Measurements from ENCODE around the gene AGRP. TPM values are rescaled to one million over a fixed set of nuclear protein-coding genes. Genes with fewer than 3 reads are reported as not detected.
A peak's percentile ranks its signal among the peaks of the same experiment; 100 is the strongest.

Gene AGRP
- polyA plus RNA-seq, 1 experiment: not detected

DNA sequence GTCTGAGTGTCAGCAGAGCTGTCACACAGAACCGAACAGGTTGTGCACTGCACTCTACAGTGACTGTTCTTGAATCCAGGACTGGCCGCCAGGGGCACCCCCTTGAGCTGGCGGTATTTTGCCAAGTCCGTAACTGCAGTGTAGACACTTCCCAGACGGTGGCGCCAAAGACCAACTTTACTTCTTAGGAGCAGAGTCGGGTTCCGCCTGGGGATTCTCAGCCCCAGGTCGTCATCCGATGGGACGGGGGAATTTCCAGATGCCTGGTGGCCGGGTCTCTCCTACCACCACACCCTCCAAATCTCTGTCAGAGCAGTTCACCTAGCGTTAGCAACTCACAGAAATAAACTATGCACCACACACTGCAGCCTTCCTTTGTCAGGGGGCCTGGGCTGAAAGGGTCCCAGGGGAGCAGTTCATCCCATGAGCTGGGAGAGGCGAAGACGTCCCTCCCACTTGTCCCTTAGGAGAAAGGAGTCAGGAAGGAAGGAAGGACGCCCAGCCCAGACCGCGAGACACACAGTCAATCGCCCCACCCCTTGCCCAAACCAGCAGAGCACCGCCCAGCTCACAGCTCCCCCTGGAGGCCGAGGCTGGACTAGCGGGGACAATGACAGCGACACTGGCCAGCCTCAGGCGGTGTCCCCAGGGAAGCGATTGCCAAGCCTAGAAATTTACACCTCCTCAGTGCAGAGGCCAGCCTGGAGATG is 37.9 kb upstream of the AGRP start:
- Histone ChIP-seq H3K4me3 (ENCODE audit: low read depth, low read length) (peak overlapping the region; percentile 45), H3K27me3 (ENCODE audit: control insufficient read depth, insufficient read depth, low read length) (no peaks in the 10 kb centered on the region), H3K36me3 (ENCODE audit: control insufficient read depth, insufficient read depth, low read length) (no peaks in the 10 kb centered on the region)
- TF ChIP-seq CTCF (IDR thresholded peaks at IDR 0.05; ENCODE audit: insufficient read depth, low read depth, low read length): peak; percentile 98
- DNase-seq (ENCODE audit: low read depth): peak; percentile 59
- ChIA-PET CTCF (interaction anchor here (0.6 to 5.2 kb wide), 83 partner anchors 8 to 649 kb away, joined by 3 to 208 read pairs (median 5); partner anchors contain the start of genes ACD, AGRP, ATP6V0D1 and C16orf86), POLR2A (interaction anchor here (1.0 kb wide), 2 partner anchors 9 to 146 kb away, joined by 3 to 6 read pairs; partner anchors contain the start of gene C16orf86)

- TF ChIP-seq CTCF (IDR thresholded peaks at IDR 0.05; ENCODE audit: insufficient read depth, low read depth, low read length): no peak
These were observed 35.9 kb upstream of the AGRP start for GRCh38 chr16:67519242-67519641.

GRCh38 chr16:67518676-67519075 is 35.3 kb upstream of the AGRP start:
- ChIA-PET POLR2A (no interaction called here), CTCF (interaction anchor here (0.5 to 5.2 kb wide), 6 partner anchors 35 to 546 kb away, joined by 3 to 208 read pairs (median 38); partner anchors contain the start of genes AGRP, ATP6V0D1, C16orf86 and CARMIL2)

More at GRCh38 chr16:67519242-67519641, 35.9 kb upstream of the AGRP start:
- CTCF ChIA-PET: interaction anchor here (0.5 to 5.2 kb wide), 7 partner anchors 26 to 546 kb away, joined by 3 to 208 read pairs (median 26); partner anchors contain the start of genes AGRP, ATP6V0D1, C16orf86 and CARMIL2
- Histone ChIP-seq H3K36me3 (ENCODE audit: control insufficient read depth, insufficient read depth, low read length) (no peaks in the 10 kb centered on the region), H3K4me3 (ENCODE audit: low read depth, low read length) (no peak overlapping the region), H3K27me3 (ENCODE audit: control insufficient read depth, insufficient read depth, low read length) (no peaks in the 10 kb centered on the region)
- POLR2A ChIA-PET: no interaction called here
- no peak for DNase-seq (ENCODE audit: low read depth)

DNA sequence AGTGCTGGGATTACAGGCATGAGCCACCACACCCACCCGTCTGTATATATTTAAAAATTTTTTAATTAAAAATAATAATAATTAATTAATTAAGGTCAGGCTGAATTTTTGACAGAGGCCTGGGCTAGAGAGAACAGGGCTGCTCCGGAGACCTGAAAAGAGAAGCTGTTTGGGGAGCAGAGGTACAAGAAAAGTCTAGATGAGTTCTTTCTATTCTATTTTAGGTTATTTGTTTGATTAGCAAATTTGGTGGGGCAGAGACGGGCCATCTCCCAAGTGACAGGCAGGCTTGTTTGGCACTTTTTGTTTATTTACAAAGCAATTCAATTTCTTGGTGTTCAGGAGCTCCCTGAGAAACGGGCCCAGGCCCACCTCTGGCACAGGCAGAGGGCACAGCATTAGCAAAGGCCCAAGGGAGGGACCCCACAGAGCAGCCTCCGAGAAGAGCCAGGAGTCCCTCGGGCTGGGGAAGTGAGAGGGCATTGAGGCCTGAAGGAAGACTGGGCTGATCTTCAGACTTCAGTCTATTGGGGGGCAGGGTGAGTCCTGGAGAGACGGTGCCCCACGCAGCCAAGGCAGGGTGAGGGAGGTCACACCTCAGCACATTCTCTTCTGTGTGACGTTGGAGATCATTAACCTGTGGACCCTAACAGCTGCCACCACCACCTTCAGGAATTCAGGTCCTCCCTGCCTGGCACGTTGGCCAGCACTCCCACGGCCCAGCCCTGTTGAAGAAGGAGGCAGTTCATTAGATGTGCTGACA is 34.5 kb upstream of the AGRP start:
- H3K27me3 ChIP-seq (ENCODE audit: control insufficient read depth, insufficient read depth, low read length): no peaks in the 10 kb centered on the region
- H3K4me3 ChIP-seq (ENCODE audit: low read depth, low read length): no peak overlapping the region
- CTCF ChIA-PET: interaction anchor here (1.0 to 5.7 kb wide), 7 partner anchors 24 to 392 kb away, joined by 3 to 80 read pairs (median 13); partner anchors contain the start of genes ATP6V0D1, C16orf86, CARMIL2 and CTCF
- POLR2A ChIA-PET: no interaction called here
- no peaks in the 10 kb centered on the region for H3K36me3 ChIP-seq (ENCODE audit: control insufficient read depth, insufficient read depth, low read length)
- no peak for TF ChIP-seq CTCF (IDR thresholded peaks at IDR 0.05; ENCODE audit: insufficient read depth, low read depth, low read length)
- DNase-seq (ENCODE audit: low read depth): no peak

More at GRCh38 chr16:67518676-67519075, 35.3 kb upstream of the AGRP start:
- Histone ChIP-seq H3K27me3 (ENCODE audit: control insufficient read depth, insufficient read depth, low read length) (no peaks in the 10 kb centered on the region), H3K4me3 (ENCODE audit: low read depth, low read length) (no peak overlapping the region), H3K36me3 (ENCODE audit: control insufficient read depth, insufficient read depth, low read length) (no peaks in the 10 kb centered on the region)
- no peak for TF ChIP-seq CTCF (IDR thresholded peaks at IDR 0.05; ENCODE audit: insufficient read depth, low read depth, low read length)
- DNase-seq (ENCODE audit: low read depth): no peak

DNA sequence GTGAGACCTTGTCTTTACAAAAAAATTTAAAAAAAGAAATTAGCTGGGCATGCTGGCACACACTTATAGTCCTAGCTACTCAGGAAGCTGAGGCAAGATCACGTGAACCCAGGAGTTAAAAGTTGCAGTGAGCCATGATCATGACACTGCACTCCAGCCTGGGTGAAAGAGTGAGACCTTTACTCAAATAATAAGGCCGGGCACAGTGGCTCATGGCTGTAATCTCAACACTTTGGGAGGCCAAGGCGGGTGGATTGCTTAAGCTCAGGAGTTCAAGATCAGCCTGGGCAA is 33.8 kb upstream of the AGRP start:
- Histone ChIP-seq H3K27me3 (ENCODE audit: control insufficient read depth, insufficient read depth, low read length) (no peaks in the 10 kb centered on the region), H3K36me3 (ENCODE audit: control insufficient read depth, insufficient read depth, low read length) (no peaks in the 10 kb centered on the region), H3K4me3 (ENCODE audit: low read depth, low read length) (no peak overlapping the region)
- no peak for DNase-seq (ENCODE audit: low read depth)
- TF ChIP-seq CTCF (IDR thresholded peaks at IDR 0.05; ENCODE audit: insufficient read depth, low read depth, low read length): no peak
- CTCF ChIA-PET: interaction anchor here (1.0 to 5.7 kb wide), 8 partner anchors 23 to 393 kb away, joined by 3 to 80 read pairs (median 12); partner anchors contain the start of genes ATP6V0D1, C16orf86, CARMIL2 and CTCF
- POLR2A ChIA-PET: no interaction called here
